GM21717 (cell line): ENCODE data around the gene SUCO.

Experiments
- ATAC-seq: cut with Tn5 transposase; IDR thresholded peaks from one replicate; pipeline ENCODE4 v1.9.1; 2021; ENCODE audit warnings: mild to moderate bottlenecking, moderate library complexity; ENCODE audit not compliant: unreplicated experiment

The SUCO gene

DNA sequence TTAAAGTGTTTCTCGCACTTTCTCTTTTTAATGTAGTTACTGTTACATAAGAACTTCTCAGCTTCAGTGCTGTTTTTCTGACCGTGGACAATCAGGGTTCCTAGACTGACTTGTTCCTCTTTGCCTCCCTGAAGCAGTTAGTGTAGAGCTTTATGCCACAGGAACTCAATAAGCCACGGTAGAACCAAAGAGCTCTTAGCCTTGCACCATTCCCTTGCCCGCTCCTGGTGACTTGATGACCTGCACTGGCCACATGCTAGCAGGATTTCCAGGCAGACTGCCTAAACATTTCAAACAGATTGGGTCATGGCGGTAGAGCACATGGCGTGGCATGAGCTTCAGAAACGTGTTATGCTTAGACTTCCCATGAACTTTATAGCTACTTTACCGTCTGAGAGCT lies 107.2 kb downstream of the SUCO start:
- ATAC-seq: no peak

DNA sequence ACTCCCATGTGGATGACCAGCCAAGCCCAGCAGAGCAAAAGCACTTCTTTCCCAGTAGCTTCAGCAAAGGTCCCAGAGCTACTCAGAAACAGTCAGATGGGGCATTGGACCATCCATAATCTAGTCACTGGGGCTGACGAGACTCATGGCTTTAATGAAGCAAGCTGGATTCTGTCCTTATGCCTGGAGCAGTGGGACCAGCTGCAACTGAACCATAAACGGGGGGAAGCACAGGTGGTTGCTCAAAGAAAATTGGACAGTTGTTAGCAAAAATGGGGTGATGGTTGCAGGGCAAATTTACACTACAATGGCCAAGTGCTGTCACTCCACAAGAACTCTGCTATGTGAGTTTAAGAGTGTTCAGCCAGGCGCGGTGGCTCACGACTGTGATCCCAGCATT lies 108.5 kb downstream of the SUCO start:
- ATAC-seq: no peak

DNA sequence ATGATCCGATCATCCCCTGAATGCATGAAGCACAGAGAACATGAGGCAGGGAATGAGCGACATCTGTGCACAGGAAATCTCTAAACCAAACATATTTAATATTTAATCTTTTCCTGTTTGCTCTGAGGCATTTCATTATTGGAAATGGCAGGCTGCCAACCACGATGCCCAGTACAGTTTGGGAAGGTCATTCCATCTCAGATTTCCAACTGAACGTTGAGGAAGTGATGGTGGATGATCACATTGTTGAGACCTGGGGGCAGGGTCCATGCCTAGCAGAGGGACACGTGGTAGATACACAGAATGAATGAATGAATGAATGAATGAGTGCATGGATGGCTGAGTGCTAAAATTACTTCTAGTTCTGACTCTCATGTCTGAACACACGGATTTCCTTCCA lies 110.0 kb downstream of the SUCO start:
- no peak for ATAC-seq

DNA sequence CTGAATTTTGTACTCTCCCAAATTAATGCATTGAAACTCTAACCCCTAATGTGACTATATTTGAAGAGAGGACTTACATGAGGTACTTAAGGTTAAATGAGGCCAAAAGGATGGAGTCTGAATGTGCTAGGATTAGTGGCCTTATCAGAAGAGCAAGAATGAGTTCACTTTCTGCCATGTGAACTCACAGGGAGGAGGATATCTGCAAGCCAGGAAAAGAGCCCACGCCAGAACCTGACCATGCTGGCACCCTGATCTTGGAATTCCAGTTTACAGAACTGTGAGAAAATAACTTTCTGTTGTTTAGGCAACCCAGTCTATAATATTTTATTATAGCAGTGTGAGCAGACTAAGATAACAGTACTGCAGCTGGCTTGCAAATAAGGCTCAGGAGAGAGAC lies 113.7 kb downstream of the SUCO start:
- no peak for ATAC-seq

DNA sequence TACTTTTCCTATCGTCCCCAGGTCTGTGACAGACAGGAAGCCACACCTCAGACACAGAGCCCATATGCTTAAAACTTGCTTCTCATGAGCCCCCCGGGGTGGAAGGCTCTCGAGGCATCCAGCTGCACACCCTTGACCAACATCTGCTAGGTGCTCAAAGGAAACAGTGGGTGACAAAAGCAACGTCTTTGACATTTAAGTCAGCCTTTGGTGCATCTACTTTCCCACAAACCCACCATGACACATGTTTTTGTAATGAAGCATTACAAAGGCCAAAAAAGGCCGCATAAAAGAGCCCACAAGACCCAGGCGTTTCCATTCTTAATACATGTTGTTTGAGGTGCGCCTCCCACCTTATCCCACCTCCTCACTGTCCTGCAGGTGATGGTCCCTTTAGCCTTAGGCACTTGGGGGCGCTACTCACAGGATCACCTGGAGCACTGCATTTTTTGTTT lies 114.2 kb downstream of the SUCO start:
- ATAC-seq: no peak

DNA sequence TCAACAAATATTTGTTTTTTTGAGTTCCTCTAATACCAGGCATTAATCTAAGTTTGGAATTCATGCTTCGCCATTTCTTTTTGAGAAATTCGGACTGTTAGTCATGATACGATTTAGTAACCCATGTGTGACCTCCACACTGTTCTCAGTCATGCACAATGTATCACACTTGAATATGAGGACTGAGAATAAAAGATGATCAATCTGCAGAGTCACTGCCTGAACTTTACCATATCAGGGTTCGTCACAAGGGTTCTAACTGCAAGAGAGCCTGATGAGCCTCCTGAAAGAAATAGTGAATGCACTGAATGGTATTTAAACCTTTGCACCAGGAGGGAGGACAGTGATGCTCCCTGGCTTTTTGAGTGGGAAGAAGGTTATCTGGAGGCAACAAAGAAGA lies 115.0 kb downstream of the SUCO start:
- no peak for ATAC-seq

DNA sequence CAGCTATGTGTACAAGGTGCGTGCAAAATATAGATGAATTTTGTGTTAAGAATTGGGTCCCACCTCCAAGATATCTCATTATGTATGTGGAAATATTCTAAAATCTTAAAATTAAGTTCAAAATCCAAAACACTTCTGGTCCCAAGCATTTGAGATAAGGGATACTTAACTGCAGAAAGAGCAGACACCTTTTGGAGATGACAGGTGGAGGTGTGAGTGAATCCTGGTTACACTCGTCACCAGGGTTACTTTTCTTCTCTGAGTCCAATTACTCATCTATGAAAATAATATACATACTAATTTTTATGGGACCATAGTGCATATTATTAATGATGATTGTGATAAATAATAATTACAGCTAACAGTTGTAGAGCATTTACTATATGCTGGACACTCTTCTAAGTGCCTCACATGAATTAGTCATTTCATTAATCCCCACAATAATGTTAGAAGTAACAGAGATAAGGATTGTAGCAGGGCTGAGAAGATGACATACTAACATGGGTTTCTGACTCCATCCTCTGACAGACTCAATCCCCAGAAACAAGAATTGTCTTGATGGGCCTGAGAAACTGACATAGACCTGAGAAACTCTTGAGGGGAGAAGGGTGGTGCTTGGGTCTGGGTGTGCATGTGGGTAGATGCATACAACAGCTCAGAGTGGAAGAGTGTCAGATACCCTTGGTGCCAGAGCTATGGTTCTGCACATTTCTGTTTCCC lies 117.7 kb downstream of the SUCO start:
- ATAC-seq: no peak

DNA sequence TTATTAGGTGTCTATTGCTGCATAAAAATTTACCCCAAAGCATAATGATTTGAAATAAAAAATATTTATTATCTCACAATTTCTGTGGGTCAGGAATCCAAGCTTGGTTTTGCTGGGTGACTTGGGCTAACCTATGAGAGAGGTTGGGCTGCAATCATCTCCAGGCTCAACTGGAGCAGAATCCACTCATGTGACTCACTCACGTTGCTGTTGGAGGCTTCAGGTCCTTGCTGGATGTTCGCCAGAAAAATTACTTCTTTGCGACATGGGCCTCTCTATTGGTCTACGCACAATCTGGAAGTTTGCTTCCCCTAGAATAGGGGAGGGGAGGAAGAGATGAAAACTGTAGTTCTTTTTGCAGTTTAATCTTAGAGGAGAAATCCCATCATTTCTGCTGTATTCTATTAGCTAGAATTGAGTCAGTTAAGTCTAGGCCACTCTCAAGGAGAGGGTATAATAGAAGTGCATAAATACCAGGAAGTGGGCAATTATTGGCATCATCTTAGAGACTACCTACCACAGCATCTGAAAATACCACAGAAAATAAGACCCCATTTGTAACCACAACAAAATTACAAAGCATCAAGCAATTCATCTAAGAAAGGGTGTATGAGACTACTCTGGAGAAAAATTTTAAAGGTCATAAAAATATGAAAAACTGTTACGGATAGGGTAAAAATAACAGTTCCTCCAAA lies 120.2 kb downstream of the SUCO start:
- no peak for ATAC-seq

DNA sequence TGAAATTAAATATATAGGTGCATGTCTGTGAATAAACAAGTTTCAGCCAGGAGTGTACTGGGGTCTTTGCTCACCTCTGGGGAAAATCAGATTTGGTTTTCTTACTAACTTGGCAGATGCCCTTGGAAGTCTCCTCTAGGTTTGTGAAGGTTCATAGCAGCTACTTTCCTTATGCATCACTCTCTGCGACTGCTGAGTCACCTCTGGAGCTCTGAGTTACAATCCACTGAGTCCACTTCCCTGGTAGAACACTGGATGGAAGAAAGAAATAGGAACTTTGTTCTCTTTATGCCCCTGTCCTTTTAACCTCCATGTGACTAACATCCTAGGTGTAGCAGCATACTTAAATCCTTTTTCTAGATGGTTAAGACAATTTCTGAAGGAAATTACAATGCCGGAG lies 121.6 kb downstream of the SUCO start:
- ATAC-seq: no peak

DNA sequence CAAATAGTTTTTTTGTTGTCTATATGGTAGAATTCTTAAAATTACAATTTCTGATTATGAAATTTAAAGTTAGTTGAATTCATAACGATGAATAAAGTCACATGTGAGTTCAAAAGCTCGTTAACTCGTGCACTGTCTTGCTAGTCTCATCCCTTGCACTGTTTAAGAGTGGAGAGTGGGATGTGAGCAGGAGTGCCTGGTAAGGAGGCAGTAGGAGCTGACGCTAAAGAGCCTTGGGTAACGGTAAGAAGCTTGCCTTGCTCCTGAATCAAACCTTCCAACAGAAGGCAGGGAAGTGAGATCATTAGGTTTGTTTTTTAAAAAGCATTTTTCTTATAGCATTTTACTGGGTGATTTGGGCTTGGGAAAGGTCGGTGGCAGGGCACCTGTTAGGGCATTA lies 123.6 kb downstream of the SUCO start:
- no peak for ATAC-seq

DNA sequence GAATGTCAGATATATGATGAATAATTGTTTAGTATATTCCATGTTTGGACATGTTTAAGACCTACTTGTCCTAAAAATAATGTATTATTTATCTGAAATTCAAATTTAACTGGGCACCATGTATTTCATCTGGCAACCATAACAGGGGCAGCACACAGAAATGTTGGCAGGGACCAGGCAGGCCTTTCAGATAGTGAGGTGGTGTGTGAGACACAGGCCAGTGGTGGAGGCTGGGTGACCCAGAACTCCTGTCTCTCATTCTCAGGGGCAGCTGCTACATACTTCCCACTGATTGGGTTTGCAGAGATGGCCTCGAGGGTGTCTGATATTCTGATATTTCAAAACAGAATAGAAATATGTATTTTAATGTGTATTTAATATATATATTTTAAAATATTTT lies 124.6 kb downstream of the SUCO start:
- ATAC-seq: no peak

DNA sequence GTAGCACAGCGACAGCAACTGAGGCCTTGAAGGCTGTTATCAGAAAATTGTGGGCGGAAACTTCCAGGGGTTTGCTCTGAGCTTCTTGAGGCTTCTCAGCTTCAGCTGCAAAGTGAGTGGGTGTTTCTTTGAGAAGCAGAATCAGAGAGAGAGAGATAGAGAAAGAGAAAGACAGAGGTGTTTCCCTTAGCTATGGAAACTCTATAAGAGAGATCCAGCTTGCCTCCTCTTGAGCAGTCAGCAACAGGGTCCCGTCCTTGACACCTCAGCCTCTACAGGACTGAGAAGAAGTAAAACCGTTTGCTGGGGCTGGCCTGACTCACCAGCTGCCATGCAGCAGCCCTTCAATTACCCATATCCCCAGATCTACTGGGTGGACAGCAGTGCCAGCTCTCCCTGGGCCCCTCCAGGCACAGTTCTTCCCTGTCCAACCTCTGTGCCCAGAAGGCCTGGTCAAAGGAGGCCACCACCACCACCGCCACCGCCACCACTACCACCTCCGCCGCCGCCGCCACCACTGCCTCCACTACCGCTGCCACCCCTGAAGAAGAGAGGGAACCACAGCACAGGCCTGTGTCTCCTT lies 126.0 kb downstream of the SUCO start, which contains the start of gene FASLG:
TSS of gene FASLG (plus strand) at position 233 of the 583 bp plus-strand sequence. CDS start at position 332, 99 bp downstream.
- ATAC-seq: no peak

DNA sequence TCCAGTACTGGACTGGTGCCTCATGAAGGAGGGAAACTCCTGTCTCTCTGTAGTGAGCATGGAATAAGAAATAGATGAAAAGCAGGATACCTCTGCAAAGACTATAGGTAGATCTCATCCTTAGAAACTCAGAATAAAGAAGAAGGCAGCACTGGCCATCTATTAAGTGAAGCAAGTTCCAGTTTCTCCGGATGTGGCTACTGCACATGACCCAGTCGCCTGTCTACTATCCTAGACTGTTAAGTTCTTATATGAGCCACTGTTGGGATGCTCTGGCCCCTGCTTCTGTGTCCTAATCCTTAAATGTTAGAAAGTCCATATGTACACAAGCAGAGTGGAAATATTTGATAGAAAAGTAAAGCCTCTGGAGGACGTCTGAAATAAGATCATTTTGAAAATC lies 128.2 kb downstream of the SUCO start:
- no peak for ATAC-seq
